GM21619 (cell line): ENCODE measurements around the gene FYB1.
"Not testable (repeated sequence)": the region's sequence is repeated elsewhere in the genome, so short reads cannot be mapped to it uniquely, and the experiment has no call there.

Experiments
- ATAC-seq: cut with Tn5 transposase; IDR thresholded peaks from one replicate; pipeline ENCODE4 v1.9.1; 2021; ENCODE audit not compliant: unreplicated experiment

The FYB1 gene

GRCh38 chr5:39226558-39226957 is 7.2 kb upstream of the FYB1 start:
- ATAC-seq, result no peak

GRCh38 chr5:39226100-39226451 is 6.7 kb upstream of the FYB1 start:
- ATAC-seq, result no peak

DNA sequence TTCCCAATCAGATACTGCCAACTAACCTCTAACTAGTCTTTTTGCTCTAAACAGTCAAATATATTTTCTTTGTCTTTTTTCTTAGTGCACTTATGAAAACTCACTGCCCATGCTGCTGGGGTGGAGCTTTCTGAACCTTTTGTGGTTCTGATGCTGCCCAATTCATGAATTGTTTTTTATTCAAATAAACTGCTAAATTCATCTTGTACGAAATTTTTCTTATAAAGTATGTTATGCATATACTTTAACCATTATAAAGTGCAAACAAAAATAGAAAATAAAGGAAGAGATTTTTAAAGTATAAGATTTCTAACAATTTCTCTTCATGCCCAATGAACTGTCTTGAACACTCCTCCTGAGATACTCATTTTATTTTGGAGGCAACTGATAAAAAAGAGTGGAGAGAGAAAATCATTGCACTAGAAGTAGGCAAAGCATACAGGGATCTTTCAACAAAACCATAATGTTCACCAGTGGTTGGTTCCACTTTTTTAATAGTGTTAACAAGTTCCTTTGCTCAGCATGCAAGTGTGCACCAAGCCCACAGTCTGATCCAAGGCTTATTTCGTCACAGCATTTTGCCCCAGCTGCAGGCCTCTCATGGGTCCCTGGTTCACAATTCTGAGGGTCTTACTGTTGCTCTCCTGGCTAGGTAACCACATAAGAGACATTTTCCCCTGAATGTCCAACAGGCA is 6.2 kb upstream of the FYB1 start:
- no peak for ATAC-seq

DNA sequence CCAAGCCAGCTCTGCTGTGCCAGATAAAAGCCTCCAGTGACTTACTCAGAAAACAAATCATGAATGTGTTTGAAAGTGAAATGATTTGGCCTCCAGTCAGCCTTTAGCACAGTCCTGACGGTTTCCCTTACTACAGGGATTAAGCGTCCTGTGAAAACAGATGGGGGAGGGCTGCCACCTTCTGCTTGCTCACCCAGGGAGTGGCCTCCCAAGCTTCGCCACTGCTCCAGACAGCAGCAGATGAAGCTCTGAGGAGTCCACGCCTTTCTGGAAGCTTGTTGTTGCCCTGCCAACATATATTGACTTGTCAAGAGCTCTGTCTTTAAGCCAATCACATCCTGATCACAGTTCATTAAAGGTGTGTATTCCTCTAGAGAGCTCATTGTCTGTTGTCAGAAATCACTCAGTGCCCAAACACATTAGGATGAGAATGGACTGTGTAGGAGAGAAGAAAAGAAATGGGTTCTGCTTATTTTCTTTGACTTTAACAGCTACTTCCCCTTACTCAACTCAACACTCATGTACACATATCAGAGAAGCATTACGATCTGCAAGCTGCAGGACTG is 4.9 kb upstream of the FYB1 start:
- no peak for ATAC-seq

- no peak for ATAC-seq
Observed at GRCh38 chr5:39223565-39224156, 4.3 kb upstream of the FYB1 start.

GRCh38 chr5:39221671-39222070 is 2.3 kb upstream of the FYB1 start:
- not testable (repeated sequence) for ATAC-seq

DNA sequence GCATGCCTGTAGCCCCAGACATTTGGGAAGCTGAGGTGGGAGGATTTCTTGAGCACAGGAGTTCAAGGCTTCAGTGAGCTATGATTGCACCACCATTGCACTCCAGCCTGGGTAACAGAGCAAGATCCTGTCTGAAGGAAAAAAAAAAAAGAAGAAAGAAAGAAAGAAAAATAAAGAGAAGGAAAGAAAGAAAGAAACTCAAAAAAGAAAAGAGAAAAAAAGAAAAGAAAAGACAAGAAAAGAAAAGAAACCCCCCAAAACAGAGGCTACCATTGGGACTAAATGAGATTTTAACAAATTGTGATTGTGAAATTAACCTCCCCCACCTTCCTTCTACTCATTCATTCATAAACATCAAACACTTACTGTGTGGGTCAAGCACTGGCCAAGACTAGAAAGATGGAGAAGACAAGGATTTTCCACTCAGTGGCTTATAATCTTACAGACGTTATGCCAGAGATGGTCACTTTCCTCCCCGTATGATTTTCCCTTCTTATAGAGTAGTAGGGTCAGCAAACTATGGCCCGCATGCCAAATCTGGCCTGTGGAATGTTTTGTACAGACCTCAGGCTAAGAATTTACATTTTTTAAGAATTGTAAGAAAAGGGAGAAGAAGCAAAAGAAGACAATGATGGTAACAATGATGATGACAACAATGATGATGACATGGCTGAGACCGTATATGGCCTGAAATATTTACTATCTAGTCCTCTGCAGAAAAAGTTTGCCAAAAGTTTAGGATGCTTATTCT is 1.1 kb upstream of the FYB1 start:
- no peak for ATAC-seq

GRCh38 chr5:39218482-39219402 is 621 bp downstream of the FYB1 start:
- ATAC-seq, result no peak

- ATAC-seq, result peak; percentile 87
Observed at GRCh38 chr5:39217365-39218281, 1.7 kb downstream of the FYB1 start.

DNA sequence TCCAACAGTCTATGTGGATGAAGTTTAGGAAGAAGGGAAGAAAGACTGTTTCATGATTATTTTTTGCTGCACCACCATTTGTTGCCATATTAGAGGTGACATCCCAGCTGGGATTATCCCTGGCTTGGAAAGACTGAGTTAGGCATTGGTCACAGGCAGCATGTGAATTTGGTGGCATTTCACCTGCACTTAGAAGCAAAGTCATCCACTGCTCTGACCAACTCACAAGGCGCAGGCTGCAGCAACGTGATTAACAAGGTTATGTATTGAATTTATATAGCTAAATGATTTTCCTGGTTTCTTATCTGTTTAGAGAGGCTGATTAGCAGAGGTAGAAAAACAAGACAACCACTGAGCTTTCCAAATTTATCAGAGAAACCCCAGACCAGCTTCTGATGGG is 2.7 kb downstream of the FYB1 start:
- ATAC-seq, result no peak

DNA sequence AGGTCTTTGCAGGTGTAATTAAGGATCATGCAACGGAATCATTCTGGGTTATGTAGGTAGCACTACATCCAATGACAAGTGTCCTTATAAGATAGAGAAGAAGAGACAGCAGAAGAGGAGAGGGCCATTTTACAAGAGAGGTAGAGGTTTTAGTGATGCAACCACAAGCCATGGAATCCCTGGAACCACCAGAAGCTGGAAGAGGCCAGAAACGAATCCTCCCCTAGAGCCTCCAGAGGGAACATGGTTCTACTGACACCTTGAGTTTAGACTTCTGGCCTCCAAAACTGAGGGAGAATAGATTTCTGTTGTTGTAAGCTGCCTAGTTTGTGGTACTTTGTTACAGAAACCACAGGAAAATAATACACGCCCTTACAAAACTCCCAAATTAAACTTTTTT is 3.5 kb downstream of the FYB1 start:
- no peak for ATAC-seq

DNA sequence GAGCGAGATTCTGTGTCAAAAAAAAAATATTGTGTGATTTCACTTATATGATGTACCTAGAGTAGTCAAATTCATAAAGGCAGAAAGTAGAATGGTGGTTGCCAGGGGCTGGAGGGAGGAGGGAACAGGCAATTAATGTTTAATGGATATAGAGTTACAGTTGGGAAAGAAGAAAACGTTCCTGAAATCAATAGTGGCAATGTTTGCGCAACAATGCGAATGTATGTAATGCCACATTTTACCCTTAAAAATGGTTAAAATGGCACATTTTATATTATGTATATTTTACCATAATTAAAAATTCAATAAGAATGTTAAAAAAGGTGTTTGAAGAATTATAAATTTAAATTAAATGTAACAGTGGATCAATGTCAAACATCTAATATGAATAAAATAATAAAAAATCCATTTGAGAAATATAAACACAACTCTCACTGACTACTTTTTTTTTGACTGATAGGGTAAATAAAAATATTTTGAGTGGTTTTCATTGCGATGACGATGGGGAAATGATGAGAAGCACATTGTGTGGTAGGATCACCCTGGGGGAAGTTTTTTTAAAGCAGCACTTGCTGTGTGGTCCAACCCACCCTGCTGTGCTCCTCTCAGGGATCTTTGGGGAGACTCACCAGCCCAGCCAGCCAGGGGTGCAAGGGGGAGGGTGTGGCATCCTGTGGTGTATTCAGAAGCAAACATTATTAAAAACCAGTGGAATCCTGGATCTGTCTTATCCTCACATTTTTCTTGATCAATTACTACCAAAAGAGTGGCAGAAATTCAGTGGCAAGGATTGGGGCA is 4.3 kb downstream of the FYB1 start:
- no peak for ATAC-seq

GRCh38 chr5:39213447-39214207 is 5.7 kb downstream of the FYB1 start:
- no peak for ATAC-seq

- ATAC-seq, result no peak
Observed at GRCh38 chr5:39211773-39212172, 7.6 kb downstream of the FYB1 start.

- ATAC-seq, result no peak
Observed at GRCh38 chr5:39209924-39210323, 9.4 kb downstream of the FYB1 start.

DNA sequence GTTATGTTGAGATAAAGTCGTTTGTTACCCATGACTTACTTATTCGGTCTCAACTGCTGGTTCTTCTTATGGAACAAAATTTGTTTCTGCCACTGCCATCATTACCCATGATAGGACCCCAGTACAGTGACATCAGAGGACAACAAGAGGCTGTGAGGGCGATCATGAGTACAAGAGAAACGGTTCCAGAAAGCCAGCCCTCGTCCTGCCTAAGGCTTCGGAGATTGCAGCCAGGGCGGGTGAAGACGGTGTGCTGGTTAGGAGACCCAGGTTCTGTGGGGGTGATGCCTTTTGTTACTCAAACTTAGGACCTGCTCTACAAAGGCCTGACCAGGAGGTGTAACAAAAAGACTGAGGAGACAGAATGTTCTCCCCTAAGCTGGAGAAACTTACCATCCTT is 10.9 kb downstream of the FYB1 start:
- no peak for ATAC-seq

DNA sequence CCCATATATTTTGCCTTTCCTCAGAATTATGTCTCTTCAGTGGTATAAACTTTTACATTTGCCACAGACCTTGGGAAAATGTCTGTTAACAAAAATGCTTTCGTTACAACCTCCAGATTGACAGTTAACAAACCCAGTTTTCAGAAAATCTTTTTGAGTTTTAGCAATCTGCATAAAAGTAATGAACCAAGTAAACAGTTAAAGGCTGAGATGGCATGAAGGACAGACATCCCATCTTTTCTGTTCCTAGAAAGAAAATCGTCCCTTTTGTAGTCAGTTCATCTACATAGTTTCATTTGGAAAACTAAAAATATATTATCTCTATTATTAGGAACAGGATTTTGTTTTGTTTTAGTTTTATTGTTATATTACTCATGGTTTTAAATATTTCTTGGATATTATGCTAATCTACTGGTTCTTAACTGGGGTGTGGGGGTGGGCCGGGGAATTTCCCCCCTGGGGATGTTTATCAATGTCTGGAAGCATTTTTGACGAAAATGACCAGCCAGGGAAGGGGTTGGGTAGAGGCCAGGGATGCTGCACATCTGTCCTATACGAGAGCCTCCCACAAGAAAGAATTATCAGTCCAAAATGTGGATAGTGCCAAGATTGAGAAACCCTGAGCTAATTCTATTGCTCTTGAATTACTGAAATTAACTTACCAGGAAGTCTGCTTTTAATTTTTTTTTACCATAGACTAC is 11.9 kb downstream of the FYB1 start:
- no peak for ATAC-seq
